SK-N-SH (cell line): Measurements from ENCODE around the gene MAEA. TPM values are rescaled to one million over a fixed set of nuclear protein-coding genes. Genes with fewer than 3 reads are reported as not detected.

Experiments
- CTCF ChIA-PET: fragments of 300-600, 350-600 bp; formaldehyde crosslinking; extraction: SDS; loops from one replicate; lab custom pipeline; 2021; lab: Yijun Ruan, JAX
- POLR2A ChIA-PET: fragments of 350-600 bp; sonication (Branson Sonifier 250); formaldehyde crosslinking; extraction: SDS; loops from one replicate; lab custom pipeline; 2020; ENCODE audit warnings: antibody characterized with exemption, inconsistent platforms; lab: Yijun Ruan, JAX
- DNase-seq: peaks from one replicate; pipeline ENCODE4 v3.0.0; 2012
- H2AFZ ChIP-seq: fragments of 200-600 bp; sonication (generic); 2 replicates; pipeline ENCODE4 v1.8.1; 2016; ENCODE audit warnings: antibody characterized with exemption, mild to moderate bottlenecking, low read depth
- H3F3A ChIP-seq: fragments of 200-600 bp; sonication (generic); replicated peaks from 2 replicates; pipeline ENCODE3; 2016; ENCODE audit warnings: antibody characterized with exemption, mild to moderate bottlenecking; ENCODE audit not compliant: insufficient read depth
- H3K27ac ChIP-seq, 2 experiments: fragments of 200-500 bp in 1 of 2; fragments of 200-600 bp in 1 of 2; sonication (Bioruptor generic) in 1 of 2; sonication (generic), shearing (Covaris generic) in 1 of 2; 2 replicates each; pipeline versions ENCODE4 v1.5.1 to v1.6.1; 2014 to 2016; ENCODE audit warnings: low read depth in 2 of 2, inconsistent platforms in 1 of 2, low read length in 1 of 2, mild to moderate bottlenecking in 1 of 2, mixed read lengths in 1 of 2
- H3K27me3 ChIP-seq: fragments of 200-600 bp; sonication (generic), shearing (Covaris generic); 2 replicates; pipeline ENCODE4 v1.6.1; 2016; ENCODE audit warnings: mixed run types; ENCODE audit not compliant: insufficient read depth
- H3K36me3 ChIP-seq, 2 experiments: fragments of 200-500 bp in 1 of 2; fragments of 200-600 bp in 1 of 2; sonication (Bioruptor generic) in 1 of 2; sonication (generic) in 1 of 2; replicated peaks in 1 of 2; 2 replicates each; pipeline versions ENCODE3 to v1.5.1; 2014 to 2016; ENCODE audit warnings: low read length in 1 of 2, mild to moderate bottlenecking in 1 of 2; ENCODE audit not compliant: insufficient read depth in 2 of 2, control insufficient read depth in 1 of 2
- H3K4me1 ChIP-seq, 2 experiments: fragments of 200-500 bp in 1 of 2; fragments of 200-600 bp in 1 of 2; sonication (Bioruptor generic) in 1 of 2; sonication (generic), shearing (Covaris generic) in 1 of 2; 2 replicates each; pipeline versions ENCODE4 v1.5.1 to v1.6.1; 2014 to 2016; ENCODE audit warnings: low read depth in 1 of 2, low read length in 1 of 2, mixed run types in 1 of 2; ENCODE audit not compliant: insufficient read depth in 2 of 2, control insufficient read depth in 1 of 2
- H3K4me2 ChIP-seq: fragments of 200-600 bp; sonication (generic), shearing (Covaris generic); 2 replicates; pipeline ENCODE4 v1.6.1; 2017; ENCODE audit warnings: mixed run types
- H3K4me3 ChIP-seq, 2 experiments: fragments of 200-500 bp in 1 of 2; fragments of 200-600 bp in 1 of 2; sonication (Bioruptor generic) in 1 of 2; sonication (generic), shearing (Covaris generic) in 1 of 2; 2 replicates each; pipeline versions ENCODE4 v1.5.1 to v1.8.1; 2014 to 2016; ENCODE audit warnings: low read depth in 2 of 2, inconsistent platforms in 1 of 2, low read length in 1 of 2, mild to moderate bottlenecking in 1 of 2, mixed read lengths in 1 of 2, moderate library complexity in 1 of 2
- H3K79me2 ChIP-seq: fragments of 200-600 bp; sonication (generic); 2 replicates; pipeline ENCODE4 v1.8.1; 2017; ENCODE audit warnings: mild to moderate bottlenecking; ENCODE audit not compliant: insufficient read depth
- H3K9ac ChIP-seq: fragments of 200-600 bp; sonication (generic); 2 replicates; pipeline ENCODE4 v1.6.1; 2017; ENCODE audit warnings: mixed run types
- H3K9me2 ChIP-seq: fragments of 200-600 bp; sonication (generic); 2 replicates; pipeline ENCODE4 v1.6.1; 2017; ENCODE audit warnings: mixed run types
- H3K9me3 ChIP-seq: fragments of 200-600 bp; sonication (generic); 2 replicates; pipeline ENCODE4 v1.6.1; 2017; ENCODE audit warnings: mixed run types, mild to moderate bottlenecking, moderate library complexity
- H4K20me1 ChIP-seq: fragments of 200-600 bp; sonication (generic); 2 replicates; pipeline ENCODE4 v1.6.1; 2017; ENCODE audit warnings: mild to moderate bottlenecking, mixed run types; ENCODE audit not compliant: insufficient read depth
- CHD2 ChIP-seq: fragments of 150-350 bp; IDR thresholded peaks from 2 replicates; pipeline ENCODE4 v1.6.1; 2018; ENCODE audit warnings: low read length; ENCODE audit not compliant: partially characterized antibody
- CTCF ChIP-seq: fragments of 200-600 bp; sonication (generic); IDR thresholded peaks from 2 replicates; pipeline ENCODE4 v1.6.1; 2017; ENCODE audit warnings: antibody characterized with exemption, mild to moderate bottlenecking, moderate library complexity
- ELF1 ChIP-seq: IDR thresholded peaks from 2 replicates; pipeline ENCODE4 v1.4.0; 2012
- EP300 ChIP-seq, 2 experiments: IDR thresholded peaks; 2 replicates each; pipeline versions ENCODE4 v1.4.0 to v1.6.1; 2012; ENCODE audit warnings: borderline replicate concordance in 1 of 2, low read depth in 1 of 2, low read length in 1 of 2
- EZH2phosphoT487 ChIP-seq: fragments of 200-600 bp; sonication (generic); IDR thresholded peaks from 2 replicates; pipeline ENCODE4 v1.6.1; 2017; ENCODE audit warnings: low read depth, mixed run types, mild to moderate bottlenecking, antibody characterized with exemption, moderate library complexity, borderline replicate concordance
- FOXJ3 ChIP-seq: sonication (generic); formaldehyde crosslinking; IDR thresholded peaks from 2 replicates; pipeline ENCODE4 v1.5.1; 2020; ENCODE audit warnings: mild to moderate bottlenecking, missing genetic modification reagents
- FOXM1 ChIP-seq: IDR thresholded peaks from 2 replicates; pipeline ENCODE4 v1.4.0; 2012; ENCODE audit warnings: low read depth, mild to moderate bottlenecking
- GABPA ChIP-seq: IDR thresholded peaks from 2 replicates; pipeline ENCODE4 v1.4.0; 2012; ENCODE audit warnings: low read depth, mild to moderate bottlenecking
- IRF3 ChIP-seq: fragments of 150-350 bp; IDR thresholded peaks from 2 replicates; pipeline ENCODE4 v1.6.1; 2016; ENCODE audit warnings: mild to moderate bottlenecking, low read depth, low read length
- JUND ChIP-seq: IDR thresholded peaks from 2 replicates; pipeline ENCODE4 v1.4.0; 2012
- MEF2A ChIP-seq: IDR thresholded peaks from 2 replicates; pipeline ENCODE4 v1.4.0; 2012; ENCODE audit warnings: low read depth, borderline replicate concordance
- NFIC ChIP-seq: IDR thresholded peaks from 2 replicates; pipeline ENCODE4 v1.4.0; 2012; ENCODE audit warnings: borderline replicate concordance
- NRF1 ChIP-seq: IDR thresholded peaks from 2 replicates; pipeline ENCODE4 v1.6.1; 2012; ENCODE audit warnings: low read depth, mild to moderate bottlenecking, low read length
- RAD21 ChIP-seq: IDR thresholded peaks from 2 replicates; pipeline ENCODE4 v1.6.1; 2012; ENCODE audit warnings: mild to moderate bottlenecking, low read length
- RFX5 ChIP-seq: IDR thresholded peaks from 2 replicates; pipeline ENCODE4 v1.6.1; 2012; ENCODE audit warnings: mild to moderate bottlenecking, improper control_type of control experiment, low read length
- RXRA ChIP-seq: IDR thresholded peaks from 2 replicates; pipeline ENCODE4 v1.4.0; 2012; ENCODE audit warnings: low read depth, mild to moderate bottlenecking, borderline replicate concordance
- SIN3A ChIP-seq: IDR thresholded peaks from 2 replicates; pipeline ENCODE4 v1.6.1; 2012; ENCODE audit warnings: low read depth, mild to moderate bottlenecking, low read length, moderate library complexity, borderline replicate concordance
- TEAD4 ChIP-seq: IDR thresholded peaks from 2 replicates; pipeline ENCODE4 v1.4.0; 2012; ENCODE audit warnings: mild to moderate bottlenecking, borderline replicate concordance; ENCODE audit not compliant: insufficient read depth
- USF1 ChIP-seq: IDR thresholded peaks from 2 replicates; pipeline ENCODE4 v1.4.0; 2012; ENCODE audit warnings: low read depth, borderline replicate concordance
- YY1 ChIP-seq: IDR thresholded peaks from 2 replicates; pipeline ENCODE4 v1.4.0; 2012; ENCODE audit warnings: low read depth, mild to moderate bottlenecking
- WGBS: methylation state at CpG from one replicate; pipeline ENCODE4 v1.1.6; 2017; ENCODE audit warnings: low lambda C conversion rate; 5-methylcytosine and 5-hydroxymethylcytosine counted together
- polyA plus RNA-seq, 3 experiments: library from polyadenylated mRNA; depleted of rRNA; stranded (reverse); fragments of >200 nt; gene quantifications; 2 replicates each; pipeline ENCODE4 v1.2.3, GENCODE V29; 2012

The MAEA gene
- polyA plus RNA-seq, 1 of the 3 experiments (the other 2 are of a cell fraction), result 128 TPM

GRCh38 chr4:1358421-1359143 is 68.9 kb downstream of the MAEA start:
- peaks cover 0 to 9% of the 10 kb centered on the region in 2 experiments; a peak in 1 of 4 replicates for H3K4me1 ChIP-seq
- no peak overlapping the region for H3K4me3 ChIP-seq
- CTCF ChIA-PET, result interaction anchor here (1.6 to 9.5 kb wide), 3 partner anchors 11 to 272 kb away, joined by 4 to 98 read pairs (median 23); partner anchors contain the start of gene UVSSA
- WGBS, result 95% methylated on average over 35 of the region's 38 CpGs
- TF ChIP-seq CHD2 (no peak), FOXJ3 (CRISPR knock-in tag) (no peak), RXRA (no peak), FOXM1 (no peak), CTCF (no peak), NFIC (no peak), MEF2A (no peak), IRF3 (no peak), ELF1 (no peak)
- no peaks in the 10 kb centered on the region for H3K79me2 ChIP-seq
- POLR2A ChIA-PET, result no interaction called here
- H3F3A ChIP-seq, result no peaks in the 10 kb centered on the region
- H3K27me3 ChIP-seq, result no peaks in the 10 kb centered on the region
- peaks cover 0 to 55% of the 10 kb centered on the region in 2 experiments for H3K36me3 ChIP-seq
- no peaks in the 10 kb centered on the region for H3K9me2 ChIP-seq
- H3K9me3 ChIP-seq, result no peaks in the 10 kb centered on the region
- no peak overlapping the region for H2AFZ ChIP-seq
- H3K27ac ChIP-seq, result no peak overlapping the region
- no peak for DNase-seq
- no peak overlapping the region for H3K9ac ChIP-seq
- H3K4me2 ChIP-seq, result no peak overlapping the region
- peaks cover 3% of the 10 kb centered on the region; the same call in 1 of the 2 replicates for H4K20me1 ChIP-seq

GRCh38 chr4:1359144-1359501 is 69.4 kb downstream of the MAEA start:
- no peak for DNase-seq
- Histone ChIP-seq H3K9me3 (no peaks in the 10 kb centered on the region), H3K4me3 (no peak overlapping the region), H4K20me1 (peaks cover 3% of the 10 kb centered on the region; the same call in 1 of the 2 replicates), H3K9ac (no peak overlapping the region), H3K9me2 (no peaks in the 10 kb centered on the region), H3K27me3 (no peaks in the 10 kb centered on the region), H3K79me2 (no peaks in the 10 kb centered on the region), H3F3A (no peaks in the 10 kb centered on the region), H3K4me1 (peaks cover 0 to 9% of the 10 kb centered on the region in 2 experiments; a peak in 1 of 4 replicates), H2AFZ (no peak overlapping the region), H3K36me3 (peaks cover 0 to 53% of the 10 kb centered on the region in 2 experiments), H3K27ac (no peak overlapping the region), H3K4me2 (no peak overlapping the region)
- WGBS, result 95% methylated on average over 12 of the region's 14 CpGs
- CTCF ChIA-PET, result interaction anchor here (1.6 to 9.5 kb wide), 2 partner anchors 153 to 271 kb away, joined by 4 to 98 read pairs; no protein-coding TSS in a partner anchor
- POLR2A ChIA-PET, result no interaction called here
- no peak for TF ChIP-seq RAD21
- TF ChIP-seq USF1, result no peak
- no peak for TF ChIP-seq RFX5
- no peak for TF ChIP-seq IRF3
- no peak for TF ChIP-seq TEAD4
- TF ChIP-seq JUND, result no peak
- no peak for TF ChIP-seq EZH2phosphoT487
- no peak for TF ChIP-seq EP300 (IDR thresholded peaks at IDR 0.05; ENCODE audit: borderline replicate concordance in 1 of 2, low read depth in 1 of 2, low read length in 1 of 2)
- TF ChIP-seq YY1, result no peak
- TF ChIP-seq NRF1, result no peak
- TF ChIP-seq GABPA, result no peak
- TF ChIP-seq SIN3A, result no peak
